GM21515 (cell line): ENCODE results near the gene NME2.
"Not testable (repeated sequence)": the region's sequence is repeated elsewhere in the genome, so short reads cannot be mapped to it uniquely, and the experiment has no call there.

ENCODE experiments used
- ATAC-seq: cut with Tn5 transposase; IDR thresholded peaks from one replicate; pipeline ENCODE4 v1.9.1; 2021; ENCODE audit not compliant: unreplicated experiment

The NME2 gene

DNA sequence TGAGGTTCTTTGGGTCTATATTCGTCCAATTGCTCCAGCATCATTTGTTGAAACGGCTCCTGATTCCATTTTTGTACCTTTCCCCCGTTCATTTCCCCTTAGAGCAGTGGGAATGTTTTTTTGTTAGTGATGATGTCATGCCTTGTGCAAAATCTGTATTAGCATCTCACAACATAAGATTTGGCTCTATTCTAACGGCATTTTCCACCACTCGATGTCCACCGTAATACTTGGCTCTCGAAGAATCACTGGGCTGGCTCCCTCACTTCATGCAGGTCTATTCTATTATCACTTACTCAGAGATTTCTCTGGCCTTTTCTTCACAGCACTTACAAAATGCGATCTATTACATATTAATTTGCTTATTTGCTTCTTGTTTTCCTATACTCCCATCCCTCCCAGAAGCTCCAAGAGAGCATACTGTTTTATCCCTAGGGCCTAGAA lies 13.4 kb upstream of the NME2 start:
- ATAC-seq: no peak

GRCh38 chr17:51153210-51154072 lies 12.8 kb upstream of the NME2 start, which contains the start of gene NME1:
TSS of gene NME1 (plus strand) at chr17:51153559. CDS start at chr17:51155655, 2,096 bp downstream.
- ATAC-seq: peak; percentile 89

DNA sequence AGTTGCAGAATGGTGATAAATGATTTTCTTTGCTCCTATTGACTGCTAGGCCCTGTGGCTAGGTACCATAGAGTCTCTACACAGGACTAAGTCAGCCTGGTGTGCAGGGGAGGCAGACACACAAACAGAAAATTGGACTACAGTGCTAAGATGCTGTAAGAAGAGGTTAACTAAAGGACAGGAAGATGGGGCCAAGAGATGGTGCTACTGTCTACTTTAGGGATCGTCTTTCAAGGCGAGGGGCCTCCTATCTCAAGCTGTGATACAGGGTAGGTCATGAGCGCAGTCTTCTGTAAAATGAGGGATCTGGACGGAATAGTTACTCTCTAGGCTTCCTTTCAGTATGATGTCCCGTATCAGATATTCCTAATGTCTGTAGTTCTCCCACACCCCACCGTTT lies 12.0 kb upstream of the NME2 start:
- no peak for ATAC-seq

- no peak for ATAC-seq
Measured at GRCh38 chr17:51155416-51155815, 10.8 kb upstream of the NME2 start.

GRCh38 chr17:51159604-51160003 lies 6.6 kb upstream of the NME2 start:
- no peak for ATAC-seq

GRCh38 chr17:51161541-51161940 lies 4.7 kb upstream of the NME2 start:
- ATAC-seq: no peak

DNA sequence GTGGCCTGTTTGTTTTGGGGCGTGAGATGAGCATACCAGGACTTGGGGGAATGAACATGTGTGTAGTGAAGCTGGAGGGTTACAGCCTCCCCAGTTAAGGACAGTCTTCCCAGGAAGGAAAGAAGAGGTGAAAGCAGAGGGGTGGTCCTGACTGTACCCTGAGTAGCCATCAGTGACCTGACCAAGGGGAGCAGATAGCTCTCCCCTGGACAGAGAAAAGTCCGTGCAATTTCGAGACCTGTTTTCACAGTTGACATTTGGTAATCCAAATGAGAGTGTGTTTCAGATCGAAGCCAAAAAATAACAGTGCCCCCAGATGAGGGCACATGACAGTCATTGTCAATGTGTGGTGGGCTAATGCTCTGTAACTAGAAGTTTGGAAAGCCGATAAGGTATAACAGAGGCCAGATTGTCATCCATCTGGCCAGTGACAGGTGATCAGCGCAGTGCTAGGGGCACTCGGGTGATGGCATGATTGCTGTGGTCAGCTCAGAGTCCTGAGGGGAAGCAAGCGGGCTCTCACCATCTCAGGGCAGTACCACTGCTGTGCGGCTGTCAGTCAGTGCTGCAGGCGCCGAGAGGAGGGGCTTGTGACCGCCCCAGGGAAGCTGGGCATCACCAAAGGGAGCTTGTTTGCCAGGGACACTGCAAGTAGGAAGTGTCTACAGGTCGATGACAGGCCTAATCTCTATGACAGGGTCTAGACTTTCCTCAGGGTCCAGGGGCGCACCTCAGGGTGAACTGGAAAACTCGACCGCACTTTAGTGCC lies 1.1 kb upstream of the NME2 start:
- no peak for ATAC-seq

- peak; percentile 24 for ATAC-seq
Measured at GRCh38 chr17:51165680-51166197, 472 bp upstream of the NME2 start.

- ATAC-seq: peak; percentile 48
Measured at GRCh38 chr17:51166987-51167931, 1.0 kb downstream of the NME2 start.

DNA sequence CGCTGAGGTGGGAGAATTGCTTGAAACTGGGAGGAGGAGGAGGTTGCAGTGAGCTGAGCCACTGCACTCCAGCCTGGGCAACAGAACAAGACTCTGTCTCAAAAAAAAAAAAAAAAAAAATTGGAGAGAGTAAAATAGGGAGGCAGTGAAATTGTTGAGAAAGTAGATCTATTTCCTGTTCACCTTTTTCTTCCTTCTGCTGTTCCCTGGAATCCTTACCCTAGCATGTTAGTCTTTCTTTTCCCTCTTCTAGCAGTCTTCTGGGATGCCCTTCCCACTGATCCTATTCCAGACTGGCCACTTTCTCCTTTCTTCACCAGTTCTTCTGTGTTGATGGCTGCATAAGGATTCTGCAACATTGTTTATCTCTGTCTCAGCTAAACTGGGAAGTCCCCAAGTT lies 3.1 kb downstream of the NME2 start:
- ATAC-seq: no peak

DNA sequence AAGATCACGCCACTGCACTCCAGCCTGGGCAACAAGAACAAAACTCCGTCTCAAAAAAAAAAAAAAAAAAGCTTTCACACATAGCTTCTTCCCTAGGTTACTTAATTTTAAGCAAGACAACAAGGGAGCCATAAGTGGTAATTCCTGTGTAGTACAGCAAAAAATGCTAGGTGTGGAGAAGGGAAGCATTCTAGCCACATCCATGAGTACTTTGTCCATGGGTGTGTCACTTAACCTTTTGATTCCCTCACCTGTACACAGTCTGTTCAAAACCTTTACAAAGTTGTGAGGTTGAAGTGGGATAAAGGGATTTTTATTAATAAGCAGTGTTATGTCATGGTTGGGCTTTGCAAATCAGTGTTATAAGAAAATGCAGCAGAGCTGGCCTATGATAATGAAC lies 4.5 kb downstream of the NME2 start:
- ATAC-seq: no peak

DNA sequence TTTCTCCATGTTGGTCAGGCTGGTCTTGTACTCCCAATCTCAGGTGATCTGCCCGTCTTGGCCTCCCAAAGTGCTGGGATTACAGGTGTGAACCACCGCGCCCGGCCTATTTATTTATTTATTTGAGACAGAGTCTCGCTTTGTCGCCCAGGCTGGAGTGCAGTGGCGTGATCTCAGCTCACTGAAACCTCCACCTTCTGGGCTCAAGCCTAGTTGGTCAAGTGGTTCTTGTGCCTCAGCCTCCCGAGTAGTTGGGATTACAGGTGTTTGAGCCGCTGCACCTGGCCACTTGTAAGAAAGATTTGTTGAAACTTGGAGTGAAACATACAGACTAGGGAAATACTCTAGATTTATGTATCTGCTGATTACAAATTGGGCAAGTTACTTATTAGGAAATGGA lies 5.8 kb downstream of the NME2 start:
- ATAC-seq: not testable (repeated sequence)

GRCh38 chr17:51180486-51180885 lies 14.3 kb downstream of the NME2 start:
- no peak for ATAC-seq

- no peak for ATAC-seq
Measured at GRCh38 chr17:51184124-51184523, 17.9 kb downstream of the NME2 start.

DNA sequence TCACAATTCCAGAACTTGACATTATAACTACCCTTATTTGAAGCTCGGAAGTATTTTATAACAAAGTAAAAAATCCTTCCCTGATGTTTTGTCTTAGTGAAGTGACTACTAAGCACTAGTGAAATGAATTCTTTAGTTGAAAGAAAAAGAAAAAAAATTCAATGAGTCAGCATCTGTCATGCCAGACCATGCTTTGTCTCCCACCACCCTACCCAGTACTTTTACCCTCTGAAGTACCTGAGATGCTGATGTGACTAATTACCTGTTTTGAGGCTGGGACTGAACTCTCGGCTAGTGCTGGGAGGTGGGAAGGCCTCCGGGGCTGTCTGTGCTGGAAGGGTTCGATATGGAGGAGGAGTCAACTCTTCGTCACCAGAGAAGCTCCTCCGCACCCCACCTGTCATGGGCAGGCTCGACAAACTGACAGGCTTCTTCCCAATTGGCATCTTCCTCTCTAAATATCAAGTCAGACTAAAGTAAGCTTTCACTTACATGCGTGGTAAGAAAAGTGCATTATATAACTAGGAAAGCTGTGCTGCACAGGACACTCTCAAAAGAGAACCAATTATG lies 19.6 kb downstream of the NME2 start:
- no peak for ATAC-seq

- ATAC-seq: no peak
Measured at GRCh38 chr17:51188271-51188833, 22.1 kb downstream of the NME2 start.

GRCh38 chr17:51189162-51189561 lies 23.0 kb downstream of the NME2 start:
- no peak for ATAC-seq

GRCh38 chr17:51189628-51190027 lies 23.4 kb downstream of the NME2 start:
- no peak for ATAC-seq

- no peak for ATAC-seq
Measured at GRCh38 chr17:51191895-51192294, 25.7 kb downstream of the NME2 start.

DNA sequence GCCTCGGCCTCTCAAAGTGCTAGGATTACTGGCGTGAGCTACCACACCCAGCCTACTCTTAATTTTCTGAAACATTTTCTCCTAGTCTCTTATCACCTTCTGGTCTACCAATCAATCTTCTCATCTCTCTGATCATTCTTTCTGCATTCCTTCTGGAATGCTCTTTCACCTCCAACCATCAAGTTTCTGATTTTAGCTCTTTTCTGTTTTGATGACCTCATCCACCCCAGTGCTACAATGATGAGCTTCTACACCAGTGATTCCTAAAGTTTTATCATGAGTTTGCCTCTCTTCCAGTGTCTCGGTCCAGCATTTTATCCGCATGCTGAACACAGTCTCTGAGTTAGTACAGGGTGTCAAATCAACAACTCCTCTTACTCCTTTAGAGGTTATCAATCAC lies 31.5 kb downstream of the NME2 start:
- no peak for ATAC-seq
